ENCODE results near the gene MKKS. TPM values are rescaled to one million over a fixed set of nuclear protein-coding genes. Genes with fewer than 3 reads are reported as not detected.

Gene MKKS
- total RNA-seq, 1 experiment from 2014 or later: 19.9 TPM

DNA sequence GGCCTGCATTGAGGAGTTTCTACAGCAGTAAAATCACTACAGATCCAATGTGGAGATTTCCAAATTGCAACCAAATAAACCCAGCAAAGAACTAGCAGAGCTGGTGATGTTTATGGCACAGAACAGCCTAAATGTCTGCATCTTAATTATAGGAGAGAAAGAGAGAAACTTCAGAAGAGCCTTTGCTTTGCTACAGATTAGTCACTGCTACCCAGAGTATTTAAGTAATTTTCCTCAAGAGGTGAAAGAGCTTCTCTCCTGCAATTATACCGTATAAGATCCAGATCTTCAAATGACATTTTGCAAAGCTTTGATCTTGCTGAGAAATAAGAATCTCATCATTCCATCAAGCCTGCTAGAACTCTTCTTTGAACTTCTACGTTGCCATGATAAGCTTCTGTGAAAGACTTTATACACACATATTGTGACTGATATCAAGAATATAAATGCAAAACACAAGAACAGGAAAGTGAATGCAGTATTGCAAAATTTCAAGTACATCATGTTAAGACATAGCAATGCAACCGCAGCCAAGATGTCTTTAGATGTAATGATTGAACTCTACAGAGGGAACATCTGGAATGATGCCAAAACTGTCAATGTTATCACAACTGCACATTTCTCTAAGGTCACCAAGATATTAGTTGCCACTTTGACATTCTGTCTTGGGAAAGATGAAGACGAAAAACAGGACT is 48.0 kb downstream of the MKKS start:
- no peak overlapping the region for H3K4me2 ChIP-seq (ENCODE audit: low read length)
- H2AFZ ChIP-seq (ENCODE audit: low read depth, low read length, poor library complexity, severe bottlenecking): no peak overlapping the region
- H3K4me3 ChIP-seq (replicated peaks in 1 of 2; ENCODE audit: low read depth in 1 of 2, low read length in 2 of 2): no peak overlapping the region
- RAD21 ChIA-PET (ENCODE audit: low non-redundant PET in 1 of 2, low total read pairs in 2 of 2, uncharacterized antibody in 2 of 2, unreplicated experiment in 2 of 2): no interaction called here
- no TSS peak for BruUV-seq (replicated peaks)
- H3K9me3 ChIP-seq (ENCODE audit: control insufficient read depth in 1 of 2, insufficient read depth in 1 of 2, low read depth in 1 of 2, low read length in 2 of 2): no peaks in the 10 kb centered on the region
- H3K36me3 ChIP-seq (ENCODE audit: control insufficient read depth in 1 of 2, insufficient read depth in 2 of 2, low read length in 2 of 2): no peaks in the 10 kb centered on the region
- no peak overlapping the region for H3K9ac ChIP-seq (ENCODE audit: low read length)
- no peaks in the 10 kb centered on the region for H4K20me1 ChIP-seq (ENCODE audit: insufficient read depth)
- no peaks in the 10 kb centered on the region for H3K4me1 ChIP-seq (ENCODE audit: control insufficient read depth in 1 of 2, insufficient read depth in 2 of 2, low read length in 2 of 2)
- no peaks in the 10 kb centered on the region for H3K79me2 ChIP-seq (ENCODE audit: insufficient read depth, low read length)
- ATAC-seq (no peak), DNase-seq (ENCODE audit: low read depth, low spot score) (no peak)
- POLR2A ChIA-PET: interaction anchor here (0.6 kb wide), 1 partner anchor 115 kb away, joined by 3 read pairs; no protein-coding TSS in a partner anchor
- intact Hi-C loops (cut with micrococcal nuclease): no loop called here
- no peaks in the 10 kb centered on the region for H3K9me2 ChIP-seq (ENCODE audit: insufficient read depth)
- CTCF ChIA-PET: no interaction called here
- no peaks in the 10 kb centered on the region for H3K27me3 ChIP-seq (ENCODE audit: insufficient read depth, low read length)
- no peak for TF ChIP-seq ZNF274 (IDR thresholded peaks at IDR 0.05; ENCODE audit: low read depth, low read length)
- H3K27ac ChIP-seq (ENCODE audit: low read depth, low read length): no peak overlapping the region

DNA sequence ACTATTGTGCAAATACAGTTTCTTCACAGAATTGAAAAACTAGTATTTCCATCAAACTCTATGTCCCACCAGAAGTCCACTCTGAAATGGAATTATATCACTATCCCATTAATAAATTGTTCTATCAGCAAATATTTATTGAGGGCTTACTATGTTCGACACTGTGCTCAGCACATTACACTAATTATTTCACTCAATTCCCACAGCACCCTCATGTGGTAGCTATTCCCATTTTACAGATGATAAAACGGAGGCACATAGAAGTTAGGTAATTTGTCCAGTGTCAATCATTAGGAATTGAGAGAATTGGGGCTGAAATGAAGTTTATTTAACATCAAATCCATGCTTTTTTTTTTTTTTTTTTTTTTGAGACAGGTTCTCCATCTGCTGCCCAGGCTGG is 52.5 kb downstream of the MKKS start:
- Histone ChIP-seq H4K20me1 (ENCODE audit: insufficient read depth) (no peaks in the 10 kb centered on the region), H3K4me2 (ENCODE audit: low read length) (no peak overlapping the region), H2AFZ (ENCODE audit: low read depth, low read length, poor library complexity, severe bottlenecking) (no peak overlapping the region), H3K27ac (ENCODE audit: low read depth, low read length) (no peak overlapping the region), H3K9me2 (ENCODE audit: insufficient read depth) (no peaks in the 10 kb centered on the region), H3K4me3 (replicated peaks in 1 of 2; ENCODE audit: low read depth in 1 of 2, low read length in 2 of 2) (no peak overlapping the region), H3K4me1 (ENCODE audit: control insufficient read depth in 1 of 2, insufficient read depth in 2 of 2, low read length in 2 of 2) (no peaks in the 10 kb centered on the region), H3K79me2 (ENCODE audit: insufficient read depth, low read length) (no peaks in the 10 kb centered on the region), H3K36me3 (ENCODE audit: control insufficient read depth in 1 of 2, insufficient read depth in 2 of 2, low read length in 2 of 2) (no peaks in the 10 kb centered on the region), H3K9ac (ENCODE audit: low read length) (no peak overlapping the region), H3K27me3 (ENCODE audit: insufficient read depth, low read length) (no peaks in the 10 kb centered on the region), H3K9me3 (ENCODE audit: control insufficient read depth in 1 of 2, insufficient read depth in 1 of 2, low read depth in 1 of 2, low read length in 2 of 2) (no peaks in the 10 kb centered on the region)
- ChIA-PET POLR2A (no interaction called here), CTCF (interaction anchor here (0.7 to 1.9 kb wide), 2 partner anchors 11 to 778 kb away, joined by 3 to 6 read pairs; no protein-coding TSS in a partner anchor), RAD21 (ENCODE audit: low non-redundant PET in 1 of 2, low total read pairs in 2 of 2, uncharacterized antibody in 2 of 2, unreplicated experiment in 2 of 2) (no interaction called here)
- BruUV-seq (replicated peaks): no TSS peak
- DNase-seq (ENCODE audit: low read depth, low spot score) (no peak), ATAC-seq (no peak)
- TF ChIP-seq, protein P1, sequence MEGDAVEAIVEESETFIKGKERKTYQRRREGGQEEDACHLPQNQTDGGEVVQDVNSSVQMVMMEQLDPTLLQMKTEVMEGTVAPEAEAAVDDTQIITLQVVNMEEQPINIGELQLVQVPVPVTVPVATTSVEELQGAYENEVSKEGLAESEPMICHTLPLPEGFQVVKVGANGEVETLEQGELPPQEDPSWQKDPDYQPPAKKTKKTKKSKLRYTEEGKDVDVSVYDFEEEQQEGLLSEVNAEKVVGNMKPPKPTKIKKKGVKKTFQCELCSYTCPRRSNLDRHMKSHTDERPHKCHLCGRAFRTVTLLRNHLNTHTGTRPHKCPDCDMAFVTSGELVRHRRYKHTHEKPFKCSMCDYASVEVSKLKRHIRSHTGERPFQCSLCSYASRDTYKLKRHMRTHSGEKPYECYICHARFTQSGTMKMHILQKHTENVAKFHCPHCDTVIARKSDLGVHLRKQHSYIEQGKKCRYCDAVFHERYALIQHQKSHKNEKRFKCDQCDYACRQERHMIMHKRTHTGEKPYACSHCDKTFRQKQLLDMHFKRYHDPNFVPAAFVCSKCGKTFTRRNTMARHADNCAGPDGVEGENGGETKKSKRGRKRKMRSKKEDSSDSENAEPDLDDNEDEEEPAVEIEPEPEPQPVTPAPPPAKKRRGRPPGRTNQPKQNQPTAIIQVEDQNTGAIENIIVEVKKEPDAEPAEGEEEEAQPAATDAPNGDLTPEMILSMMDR (IDR thresholded peaks at IDR 0.05 in 2 of 3, conservative IDR thresholded peaks at IDR 0.05 in 1 of 3; ENCODE audit: borderline replicate concordance in 1 of 3, insufficient read depth in 1 of 3, low read depth in 2 of 3, low read length in 2 of 3): peak in 1 of 3 experiments; percentile 30; a peak in 1 of 6 replicates
- TF ChIP-seq, protein P2, sequence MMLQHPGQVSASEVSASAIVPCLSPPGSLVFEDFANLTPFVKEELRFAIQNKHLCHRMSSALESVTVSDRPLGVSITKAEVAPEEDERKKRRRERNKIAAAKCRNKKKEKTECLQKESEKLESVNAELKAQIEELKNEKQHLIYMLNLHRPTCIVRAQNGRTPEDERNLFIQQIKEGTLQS (IDR thresholded peaks at IDR 0.05): no peak
- intact Hi-C loops (cut with micrococcal nuclease): no loop called here

Measured in HCT116 (cell line).